Superior temporal gyrus (tissue), 1 donor: ENCODE measurements around the gene COLEC12.

ENCODE experiments used
- DNase-seq: peaks from one replicate; pipeline ENCODE4 v3.0.0-alpha.2; 2016; ENCODE audit errors: extremely low spot score

Gene COLEC12

DNA sequence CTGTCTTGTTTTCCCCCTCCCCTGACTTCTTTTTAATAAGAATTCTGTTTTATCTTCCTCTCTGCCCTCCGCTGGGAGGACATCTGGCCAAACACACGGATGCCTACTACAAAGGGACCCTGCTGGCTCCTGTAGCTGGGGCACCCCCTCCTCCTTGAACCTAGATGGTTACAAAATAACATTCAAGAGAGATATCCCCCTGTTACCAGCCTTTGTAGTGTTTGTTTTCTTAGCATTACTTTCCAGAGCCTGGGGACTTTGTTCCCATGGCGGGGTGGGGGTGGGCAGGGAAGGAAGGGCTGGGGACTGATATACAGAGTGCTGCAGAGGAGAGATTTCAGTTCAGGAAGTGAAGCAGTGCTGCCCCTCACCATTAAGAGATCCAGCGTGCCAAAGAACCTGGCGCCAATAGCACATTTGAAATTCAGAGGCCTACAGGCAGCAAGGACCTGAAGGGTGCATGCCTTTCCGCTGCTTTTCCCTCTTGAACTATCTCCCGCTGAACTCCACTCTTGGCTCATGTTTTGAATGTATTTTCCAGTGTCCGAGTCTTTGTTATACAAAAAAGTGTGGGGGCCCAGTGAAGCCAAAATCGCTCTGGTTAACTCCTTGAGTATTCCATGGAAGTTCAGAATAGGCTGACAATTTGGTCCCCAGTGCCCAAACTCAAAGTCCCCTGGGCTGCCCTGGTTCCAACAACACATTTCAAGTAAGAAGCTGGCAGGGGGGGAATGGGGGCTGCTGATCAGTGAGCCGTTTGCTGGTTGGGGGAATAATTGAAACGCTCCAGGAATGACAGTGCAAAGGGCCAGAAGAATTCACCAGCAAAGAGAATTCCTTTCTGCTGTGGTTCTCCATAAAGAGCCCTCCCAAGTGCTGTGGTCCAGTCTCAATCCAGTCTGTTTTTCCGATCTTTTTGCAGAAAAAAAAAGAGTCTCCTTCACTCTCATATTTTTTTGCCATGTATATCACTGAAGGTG is 137.9 kb downstream of the COLEC12 start:
- no peak for DNase-seq

DNA sequence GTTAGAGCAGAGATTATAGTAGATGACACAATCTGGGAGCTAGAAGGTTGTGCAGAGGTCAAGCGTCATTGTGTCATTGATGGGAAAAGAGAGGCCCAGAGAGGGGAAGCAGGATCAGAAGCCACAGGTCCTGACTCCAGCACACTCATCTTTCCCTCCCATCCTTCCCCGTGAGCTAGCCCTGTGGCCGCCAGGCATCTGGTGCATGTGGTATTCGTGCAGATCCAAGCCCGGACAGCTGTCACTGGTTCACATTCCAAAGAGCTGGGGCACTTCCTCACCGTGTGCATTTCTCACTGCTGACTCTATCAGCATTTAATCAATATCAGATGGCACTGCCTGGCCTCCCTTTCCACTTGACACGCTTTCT is 138.6 kb downstream of the COLEC12 start:
- DNase-seq: no peak

DNA sequence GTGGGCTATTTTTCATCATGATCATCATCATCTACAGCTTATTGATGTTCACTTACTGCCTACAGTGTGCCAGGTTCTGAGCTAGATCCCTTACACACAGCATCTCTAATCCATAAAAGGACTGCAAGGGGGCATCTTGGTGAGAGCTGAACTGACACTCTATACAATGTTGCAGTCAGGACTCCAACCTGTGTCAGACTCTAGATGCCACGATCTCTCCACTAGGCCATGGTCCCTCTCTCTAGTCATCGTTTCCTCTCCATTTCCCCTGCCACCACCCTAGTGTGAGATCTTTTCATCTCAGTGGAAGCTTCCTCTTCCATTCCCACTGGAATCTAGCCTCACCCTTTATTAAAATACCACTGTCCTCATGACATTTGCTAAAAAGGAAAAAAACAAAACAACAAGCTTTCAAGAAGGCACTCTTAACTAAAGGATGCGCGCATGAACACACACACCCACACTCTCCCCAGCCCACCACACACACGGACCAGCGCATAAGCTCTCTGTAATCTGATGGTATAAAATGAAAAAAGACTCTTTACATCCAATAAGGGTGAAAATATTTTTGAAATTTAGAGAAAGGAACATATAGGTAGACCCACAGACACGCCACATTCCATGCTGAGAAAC is 139.3 kb downstream of the COLEC12 start:
- DNase-seq: no peak

DNA sequence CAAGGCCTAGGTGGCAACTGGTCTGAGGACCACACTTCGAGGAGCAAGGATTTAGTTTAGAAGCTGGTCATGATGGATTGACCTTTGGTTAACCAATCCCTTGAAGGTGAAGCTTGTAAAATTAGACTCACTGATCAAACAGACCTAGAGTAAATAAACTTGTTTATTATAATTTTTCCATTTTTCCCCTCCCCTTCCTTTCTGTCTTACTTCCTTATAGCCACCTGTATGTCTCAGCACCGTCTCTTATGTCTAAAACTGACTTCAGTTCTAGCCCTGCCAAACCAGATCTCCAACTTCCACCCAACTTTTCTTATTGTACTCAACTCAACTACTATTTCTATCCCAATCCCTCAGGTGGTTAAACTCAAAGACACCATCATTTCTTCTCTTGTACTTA is 139.8 kb downstream of the COLEC12 start:
- DNase-seq: no peak

DNA sequence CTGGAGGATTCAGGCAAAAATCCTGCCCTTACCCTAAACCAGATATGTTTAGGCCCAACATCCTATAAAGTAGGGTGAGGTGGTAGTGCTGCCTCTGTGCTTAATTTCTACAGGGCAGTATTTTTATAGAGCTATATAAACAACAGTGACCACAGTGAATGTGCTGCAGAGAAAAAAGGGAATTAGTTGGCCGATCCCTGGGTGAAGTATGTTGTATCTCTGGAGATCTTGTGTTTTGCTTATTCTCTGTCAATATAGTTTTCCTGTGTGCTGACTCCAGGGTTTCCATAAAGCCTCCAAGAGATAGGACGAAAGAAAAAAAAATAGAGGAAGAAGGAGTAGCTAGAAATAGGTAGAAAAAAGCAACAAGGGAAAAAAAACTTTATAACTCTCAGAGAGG is 143.7 kb downstream of the COLEC12 start:
- DNase-seq: no peak

DNA sequence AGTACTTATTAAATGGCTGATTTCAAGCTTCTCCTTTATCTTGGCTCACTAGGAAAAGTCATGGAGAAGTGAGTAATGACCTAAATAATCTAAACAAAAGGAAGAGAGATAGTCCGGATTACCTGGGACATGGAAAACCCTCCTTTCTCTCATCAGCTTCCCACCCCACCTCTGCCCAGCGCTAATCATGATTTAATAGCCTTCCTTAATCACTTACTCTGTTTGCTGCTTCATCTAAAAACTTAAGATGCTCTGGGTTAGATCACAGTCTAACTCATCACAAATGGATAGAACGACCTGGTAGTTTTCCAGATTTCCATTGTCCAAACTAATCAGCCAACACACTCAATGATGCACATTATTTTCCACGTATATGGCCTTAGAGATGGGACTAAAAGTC is 144.8 kb downstream of the COLEC12 start:
- no peak for DNase-seq

DNA sequence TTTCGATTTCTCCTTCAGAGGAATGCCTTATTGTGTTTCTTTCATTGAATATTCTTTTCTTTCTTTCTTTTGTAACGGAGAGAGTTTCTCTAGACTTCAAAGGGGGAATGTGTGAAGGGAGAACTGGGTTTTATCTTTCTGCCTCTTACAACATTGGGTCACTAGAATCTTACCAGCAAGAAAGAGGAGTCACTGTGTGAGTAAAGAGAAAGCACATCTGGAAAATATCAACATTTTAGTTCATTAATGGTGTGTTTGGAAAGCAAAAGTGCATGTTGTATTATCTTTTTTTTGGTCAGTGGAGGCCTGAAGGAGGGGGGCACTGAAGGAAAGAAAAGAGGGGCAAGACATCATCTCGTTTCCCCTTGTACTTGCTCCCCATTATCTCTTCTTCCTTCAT is 146.0 kb downstream of the COLEC12 start:
- no peak for DNase-seq

DNA sequence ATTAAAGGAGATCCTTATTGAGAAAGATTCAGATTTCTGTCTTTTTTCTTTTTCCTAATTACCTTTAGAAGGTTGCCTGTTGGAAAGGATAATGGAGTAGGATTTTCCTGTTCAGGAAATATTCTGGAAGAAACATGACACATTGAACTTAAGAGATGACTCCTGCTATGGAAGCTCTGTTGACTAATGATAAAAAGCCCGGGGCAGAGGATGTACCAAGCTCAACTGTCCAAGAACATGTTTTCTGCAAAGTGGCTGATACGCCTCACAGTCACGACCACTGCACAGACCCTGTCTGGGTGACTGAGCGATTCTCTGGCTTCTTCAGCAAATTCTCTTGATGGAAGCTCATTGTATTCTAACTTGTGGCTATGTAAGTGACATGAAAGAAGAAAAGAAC is 146.5 kb downstream of the COLEC12 start:
- DNase-seq: no peak

DNA sequence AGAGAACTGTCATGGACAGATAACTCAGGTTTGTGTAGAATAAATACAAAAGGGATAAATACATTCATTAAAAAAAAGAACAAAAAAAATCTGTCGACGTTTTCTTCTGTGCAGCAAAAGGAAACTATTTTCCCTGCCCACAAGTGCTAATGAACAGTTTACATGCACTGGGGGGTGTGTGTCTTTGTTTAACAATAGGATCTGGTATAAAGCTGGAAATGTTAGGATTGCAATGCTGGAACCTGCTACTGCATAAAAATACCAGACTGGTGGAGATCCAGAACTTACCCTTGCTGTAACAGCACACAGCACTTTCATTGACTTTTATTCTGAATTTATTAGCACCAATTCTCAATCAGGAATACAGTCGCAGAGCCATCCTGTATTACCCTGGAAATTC is 148.1 kb downstream of the COLEC12 start:
- no peak for DNase-seq

DNA sequence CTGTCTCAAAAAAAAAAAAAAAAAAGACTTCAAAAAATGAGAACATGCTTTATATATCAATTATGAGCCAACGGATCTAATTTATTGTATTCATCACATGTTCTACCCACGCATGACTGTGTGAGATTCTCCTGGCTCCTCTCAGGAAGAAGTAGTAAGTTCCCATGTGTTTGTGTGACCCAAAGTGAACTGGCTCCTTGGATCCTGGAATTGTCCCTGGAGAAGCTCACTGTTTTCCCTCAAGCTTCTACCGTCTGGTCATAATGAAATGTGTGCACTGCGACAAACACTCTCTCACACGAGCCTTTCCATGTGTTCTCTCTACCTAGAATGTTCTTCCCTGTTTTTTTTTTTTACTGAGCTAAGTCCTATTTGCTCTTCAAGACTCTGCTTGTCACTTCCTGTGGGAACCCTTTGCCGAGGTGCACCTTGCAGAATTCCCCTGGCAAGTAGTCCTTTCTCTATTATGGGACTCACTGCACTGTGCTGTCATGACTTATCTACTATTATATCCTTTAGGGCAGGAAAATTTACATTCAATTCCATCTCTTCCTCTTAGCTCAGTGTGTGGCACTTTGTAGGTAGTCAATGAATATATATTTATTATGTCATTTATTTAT is 149.4 kb downstream of the COLEC12 start:
- DNase-seq: no peak

DNA sequence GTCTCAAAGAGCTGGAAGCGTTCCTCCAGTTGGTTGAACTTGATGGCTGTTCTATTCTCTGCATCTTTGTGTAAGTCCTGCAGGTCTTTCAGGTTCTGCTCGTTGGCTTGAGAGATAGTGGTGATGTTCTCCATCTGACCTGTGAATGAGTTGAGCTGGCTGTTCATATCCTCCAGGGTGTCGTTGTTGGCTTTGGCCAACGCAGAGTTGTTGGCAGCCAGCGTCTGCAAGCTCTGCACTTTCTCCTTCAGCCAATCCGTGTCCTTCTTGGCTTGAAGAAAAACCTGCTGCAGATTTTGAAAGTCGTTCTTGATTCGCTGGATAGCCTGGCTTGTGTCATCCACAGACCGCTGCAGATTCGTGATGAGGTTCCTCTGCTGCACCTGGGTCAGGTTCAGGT is 153.9 kb downstream of the COLEC12 start:
- no peak for DNase-seq

DNA sequence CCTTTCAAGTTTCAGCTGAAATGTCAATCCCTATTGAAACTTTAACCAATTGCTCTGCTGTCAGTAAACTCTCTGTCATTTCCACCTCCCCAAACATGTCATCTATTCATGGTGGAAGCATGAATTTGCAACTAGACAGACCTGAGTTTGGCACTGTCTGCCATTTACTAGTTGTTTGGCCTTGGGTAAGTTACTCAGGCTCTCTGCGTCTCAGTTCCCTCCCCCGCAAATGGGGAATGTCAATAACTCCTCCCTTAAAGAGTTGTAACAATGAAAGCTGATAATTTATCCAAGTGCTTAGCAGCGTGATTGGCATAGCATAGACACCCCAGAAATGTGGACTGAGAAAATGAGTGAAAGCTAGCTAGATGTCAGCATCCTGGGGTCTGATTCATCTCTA is 159.4 kb downstream of the COLEC12 start:
- DNase-seq: no peak

DNA sequence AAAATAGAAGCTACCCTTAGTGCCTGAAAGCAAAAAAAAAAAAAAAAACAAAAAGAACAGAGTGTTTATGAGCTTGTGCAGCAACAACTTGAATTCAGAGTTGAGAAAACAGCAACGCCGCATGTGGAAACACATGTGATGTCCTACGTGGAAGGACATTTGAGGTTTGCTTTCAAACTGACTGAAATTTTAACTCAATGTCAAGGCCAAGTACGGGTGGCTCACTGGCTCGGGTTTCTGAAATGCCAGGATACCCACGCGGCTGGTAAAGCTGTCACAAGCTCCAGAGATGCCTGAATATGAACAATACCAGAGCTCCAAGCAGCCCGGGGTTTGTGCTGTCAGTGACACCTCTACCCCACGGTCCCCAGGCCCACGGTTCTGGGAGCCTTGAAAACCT is 160.5 kb downstream of the COLEC12 start:
- DNase-seq: no peak

DNA sequence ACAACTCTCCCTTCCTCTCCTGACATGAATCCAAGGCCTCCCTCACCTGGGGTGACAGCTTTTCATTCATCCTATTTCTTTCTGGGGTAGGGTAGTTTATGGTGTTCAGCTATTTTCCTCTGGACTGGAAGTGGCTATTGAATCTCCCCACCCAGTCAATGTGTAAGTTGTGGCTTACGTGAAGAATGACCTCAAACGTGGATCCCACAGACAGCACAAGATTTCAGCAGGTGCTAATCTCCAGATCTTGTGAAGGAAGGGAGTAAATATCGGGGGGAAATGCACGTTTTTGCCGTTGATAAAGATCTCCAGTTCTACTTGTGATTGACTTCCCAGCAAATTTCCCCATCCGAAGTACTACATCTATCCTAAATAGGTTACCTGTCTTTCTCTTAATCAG is 161.3 kb downstream of the COLEC12 start:
- no peak for DNase-seq

DNA sequence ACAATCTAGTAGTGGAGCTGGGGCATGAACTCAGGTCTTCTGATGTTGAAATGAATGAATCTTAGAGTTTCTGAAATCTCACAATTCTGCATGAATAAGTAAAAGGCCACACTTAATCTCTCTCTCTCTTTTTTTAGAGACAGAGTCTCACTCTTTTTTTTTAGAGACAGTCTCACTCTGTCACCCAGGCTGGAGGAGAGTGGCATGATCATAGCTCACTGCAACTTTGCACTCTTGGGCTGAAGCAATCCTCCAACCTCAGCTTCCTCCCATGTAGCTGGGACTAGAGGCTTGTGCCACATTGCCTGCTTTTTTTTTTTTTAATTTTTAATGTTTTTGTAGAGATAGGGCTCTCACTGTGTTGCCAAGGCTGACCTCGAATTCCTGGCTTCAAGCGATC is 163.8 kb downstream of the COLEC12 start:
- no peak for DNase-seq

DNA sequence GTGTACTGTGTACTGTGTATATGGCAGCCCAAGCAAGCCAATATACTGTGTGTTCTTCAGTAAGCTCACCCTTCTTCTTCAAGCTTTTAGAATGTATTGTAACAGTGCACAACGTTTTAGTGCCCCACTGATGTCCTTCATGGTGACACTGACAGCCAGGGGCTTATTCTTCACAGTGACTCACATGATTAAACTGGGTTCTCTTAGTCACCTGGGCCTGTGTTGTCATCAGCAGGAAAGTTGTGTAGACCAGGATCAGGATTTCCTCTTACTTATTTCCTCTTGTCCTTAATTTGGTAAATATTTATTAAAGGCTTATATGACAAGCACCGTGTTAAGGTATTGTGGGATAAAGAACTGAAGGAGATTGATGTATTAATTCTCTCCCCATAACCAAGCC is 164.8 kb downstream of the COLEC12 start:
- no peak for DNase-seq

DNA sequence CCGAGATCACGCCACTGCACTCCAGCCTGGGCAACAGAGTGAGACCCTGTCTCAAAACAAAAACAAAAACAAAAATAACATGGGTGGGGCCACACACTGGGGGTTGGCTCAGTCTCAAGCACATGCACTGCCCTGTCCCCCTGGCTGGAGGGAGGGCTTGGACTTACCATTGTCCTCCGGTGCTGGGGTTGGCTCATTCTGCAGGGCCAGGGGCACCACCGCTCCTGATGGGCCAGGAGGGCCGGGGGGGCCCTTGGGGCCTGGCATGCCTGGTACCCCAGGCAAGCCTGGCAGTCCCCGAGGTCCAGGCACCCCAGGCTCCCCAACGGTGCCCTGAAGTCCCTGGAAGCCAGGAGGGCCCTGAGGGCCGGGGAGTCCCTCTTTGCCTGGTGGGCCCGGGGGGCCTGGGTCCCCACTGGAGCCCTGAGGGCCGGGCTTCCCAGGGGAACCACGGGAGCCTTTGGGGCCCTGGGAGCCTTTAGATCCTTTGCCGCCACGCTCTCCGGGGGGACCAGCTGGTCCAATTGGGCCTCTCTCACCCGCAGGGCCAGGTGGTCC is 165.8 kb downstream of the COLEC12 start:
- DNase-seq: no peak

DNA sequence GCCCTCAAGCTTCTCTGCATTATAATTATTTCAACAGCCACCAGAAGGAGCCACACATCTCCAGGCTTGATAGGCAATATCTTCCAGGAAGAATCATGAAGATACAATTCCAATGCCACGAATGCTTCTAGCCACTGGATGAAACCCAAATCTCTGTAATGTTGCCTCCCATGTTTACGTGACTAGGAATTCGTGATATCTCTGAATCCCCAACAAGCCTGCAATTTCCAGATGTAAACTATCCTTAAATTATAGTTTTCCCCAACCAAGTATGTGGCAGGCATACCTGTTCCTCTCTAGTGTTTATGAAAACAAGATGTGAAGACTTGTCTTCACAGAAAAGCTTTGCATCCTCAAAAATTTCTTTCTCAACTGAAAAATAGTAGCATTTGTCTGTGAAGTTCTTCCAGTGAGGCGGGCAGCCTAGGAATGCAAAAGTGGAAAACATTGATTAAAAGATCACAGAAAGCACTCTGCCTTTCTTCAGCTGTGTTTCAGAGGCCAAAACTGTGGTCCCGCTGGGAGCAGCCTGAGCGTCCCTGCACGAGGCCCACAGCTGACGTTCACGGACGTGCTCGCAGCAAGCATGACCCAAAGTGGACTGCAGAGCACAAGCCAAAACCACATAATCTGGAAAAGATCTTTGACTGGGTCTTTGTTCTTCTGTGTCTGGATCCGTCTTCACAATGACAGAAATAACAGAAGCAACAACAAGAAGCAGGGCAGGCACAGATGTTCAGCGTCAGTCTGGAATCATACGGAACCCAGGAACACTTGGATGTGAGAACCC is 167.6 kb downstream of the COLEC12 start:
- peak; percentile 25 for DNase-seq

DNA sequence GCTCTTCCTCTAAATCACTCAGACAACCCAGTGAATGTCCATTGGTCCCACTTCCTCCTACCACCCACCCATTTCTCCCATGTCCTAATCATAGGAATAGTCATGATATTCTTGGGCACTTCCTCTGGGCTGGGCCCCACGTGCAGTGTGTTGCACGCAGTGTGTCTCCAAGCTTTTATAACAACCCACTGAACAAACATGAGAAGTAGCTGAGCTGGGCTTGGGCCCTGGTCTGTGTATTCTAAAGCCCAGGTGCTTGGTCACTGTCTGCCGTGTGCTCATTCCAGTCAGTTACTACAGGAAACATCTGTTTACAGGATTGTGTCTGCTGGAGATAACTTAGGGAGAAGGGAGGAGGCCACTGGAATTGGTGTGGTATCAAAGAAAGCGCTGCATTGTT is 168.5 kb downstream of the COLEC12 start:
- no peak for DNase-seq

DNA sequence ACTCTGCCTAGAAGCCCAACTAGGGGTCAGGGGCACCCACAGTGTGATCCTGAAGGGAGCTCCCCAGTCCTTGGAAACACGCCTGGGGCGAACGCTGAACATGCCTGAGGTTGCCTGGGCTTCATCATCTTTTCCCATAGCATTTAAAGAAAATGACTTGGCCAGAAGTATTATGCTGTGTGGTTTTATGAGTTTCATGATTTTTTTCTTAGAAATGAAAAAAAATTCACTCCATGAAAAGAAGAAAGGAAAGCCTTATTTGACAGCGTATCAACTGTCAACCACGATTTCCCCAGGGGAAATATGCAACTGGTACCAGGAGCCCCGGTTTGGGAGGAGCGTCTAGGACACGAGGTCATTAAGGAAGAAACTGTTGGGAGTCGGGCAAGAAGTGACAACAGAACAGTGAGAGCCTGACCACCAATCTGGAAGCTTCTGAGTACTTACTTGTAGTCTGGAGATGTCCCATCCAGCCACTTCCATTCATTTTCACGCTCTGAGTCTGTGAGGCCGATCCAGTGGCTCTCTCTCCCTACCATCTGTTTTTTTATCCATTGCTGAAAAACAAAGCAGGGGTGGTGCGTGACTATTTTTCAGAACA is 169.2 kb downstream of the COLEC12 start:
- DNase-seq: peak; percentile 36

DNA sequence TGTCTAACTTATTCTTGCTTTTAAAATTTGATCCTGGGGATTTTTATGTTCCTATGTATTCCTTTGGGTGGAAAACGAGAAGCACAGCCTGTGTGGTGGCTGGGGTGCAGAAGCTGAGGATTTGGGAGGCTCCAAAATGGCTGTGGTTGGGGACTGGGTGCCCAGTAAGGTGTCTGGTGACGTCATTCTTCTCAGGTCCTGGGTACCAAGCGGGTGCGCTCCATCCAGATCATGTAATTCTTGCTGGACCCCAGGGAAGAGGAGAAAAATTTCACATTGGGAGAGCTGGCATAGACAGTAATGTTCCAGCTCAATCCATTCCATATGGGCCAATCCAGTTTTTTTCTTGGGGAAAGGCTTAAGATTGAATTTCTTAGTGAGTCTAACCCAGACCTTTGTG is 171.6 kb downstream of the COLEC12 start:
- DNase-seq: no peak
